Stimulated activated CD8-positive, alpha-beta memory T cell treated with anti-CD3 and anti-CD28 coated beads, Interleukin-7, amount 100 ng/mL, for 48 hours (primary cell): Measurements from ENCODE around the gene SCML2.
"Not testable (repeated sequence)": the region's sequence is repeated elsewhere in the genome, so short reads cannot be mapped to it uniquely, and the experiment has no call there.

Experiments used
- DNase-seq, 2 donors: peaks; one replicate each; pipeline ENCODE4 v3.0.0-alpha.2; 2020; ENCODE audit warnings: low read depth in 1 of 2; ENCODE audit errors: extremely low read depth in 1 of 2

The SCML2 gene

DNA sequence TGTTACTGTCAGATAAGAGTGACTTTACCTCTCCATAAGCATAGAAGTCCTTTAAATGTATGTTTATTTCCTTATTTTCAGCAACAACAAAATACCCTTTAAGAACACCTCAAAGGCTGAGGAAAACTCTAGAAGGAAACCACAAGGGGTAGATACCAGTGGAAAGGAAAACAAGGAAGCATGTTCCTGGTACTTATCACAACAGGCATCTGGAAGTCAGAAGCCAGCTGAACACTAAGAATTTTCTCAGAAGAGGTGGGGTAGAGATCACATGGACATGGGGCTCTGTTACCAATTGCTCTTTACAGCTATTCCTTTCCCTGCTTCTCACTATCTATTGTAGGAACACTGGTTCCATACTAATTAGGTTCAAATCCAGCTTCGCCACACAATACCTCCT, 82.3 kb downstream of the SCML2 start:
- no peak for DNase-seq

DNA sequence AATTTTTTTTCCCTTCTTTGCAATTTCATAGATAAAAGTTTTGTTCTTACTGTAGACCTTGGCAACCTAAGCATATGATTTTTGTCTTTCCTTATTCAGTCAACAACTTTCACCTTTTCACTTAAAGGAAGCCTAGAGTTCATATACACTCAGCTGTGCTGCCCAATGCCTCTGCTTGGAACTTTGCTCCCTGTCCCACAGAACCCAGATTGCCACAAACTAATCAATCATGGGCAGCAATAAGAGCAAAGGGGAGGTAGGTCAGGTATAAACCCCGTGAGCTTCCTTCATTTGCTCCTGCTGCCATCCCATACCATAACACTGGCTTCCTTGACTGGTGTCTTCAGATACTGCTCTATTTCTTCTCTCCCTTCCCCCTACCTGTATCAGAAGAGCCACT, 82.8 kb downstream of the SCML2 start:
- DNase-seq, result no peak

DNA sequence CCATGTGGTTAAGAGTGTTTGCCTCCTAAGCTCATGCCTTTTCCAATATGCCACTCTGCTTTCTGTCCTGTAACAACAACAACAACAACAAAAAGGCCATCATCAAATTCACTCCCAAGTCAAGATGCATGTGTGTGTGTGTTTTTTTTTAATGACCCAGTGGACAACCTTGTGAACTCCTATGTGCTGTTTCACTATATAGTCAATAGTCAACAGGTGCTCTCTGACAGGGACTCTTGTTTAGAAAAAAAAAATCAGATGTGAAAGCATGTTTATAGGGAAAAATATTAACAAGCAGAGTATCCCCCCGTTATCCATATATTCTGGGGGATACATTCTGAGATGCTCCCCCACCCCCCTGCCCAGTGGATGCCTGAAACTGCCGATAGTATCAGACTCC, 83.2 kb downstream of the SCML2 start:
- DNase-seq, result no peak

DNA sequence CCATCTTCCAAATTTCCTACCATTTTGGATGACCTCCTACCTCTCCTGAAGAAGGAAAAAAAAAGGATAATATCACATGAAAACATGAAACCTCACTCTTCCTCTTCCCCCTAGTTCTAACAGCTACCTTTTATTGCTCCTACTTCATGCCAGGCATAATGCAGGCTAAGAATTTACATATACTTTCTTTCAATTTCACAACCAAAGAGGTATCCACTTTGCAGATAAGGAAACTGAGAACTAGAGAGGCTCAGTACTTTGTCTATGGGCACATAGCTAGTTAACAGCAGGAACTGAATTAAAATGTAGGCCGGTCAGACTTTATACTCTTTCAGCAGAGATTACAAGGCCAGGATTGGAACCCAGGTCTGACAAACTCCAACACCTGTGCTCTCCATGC, 99.4 kb downstream of the SCML2 start:
- no peak for DNase-seq

DNA sequence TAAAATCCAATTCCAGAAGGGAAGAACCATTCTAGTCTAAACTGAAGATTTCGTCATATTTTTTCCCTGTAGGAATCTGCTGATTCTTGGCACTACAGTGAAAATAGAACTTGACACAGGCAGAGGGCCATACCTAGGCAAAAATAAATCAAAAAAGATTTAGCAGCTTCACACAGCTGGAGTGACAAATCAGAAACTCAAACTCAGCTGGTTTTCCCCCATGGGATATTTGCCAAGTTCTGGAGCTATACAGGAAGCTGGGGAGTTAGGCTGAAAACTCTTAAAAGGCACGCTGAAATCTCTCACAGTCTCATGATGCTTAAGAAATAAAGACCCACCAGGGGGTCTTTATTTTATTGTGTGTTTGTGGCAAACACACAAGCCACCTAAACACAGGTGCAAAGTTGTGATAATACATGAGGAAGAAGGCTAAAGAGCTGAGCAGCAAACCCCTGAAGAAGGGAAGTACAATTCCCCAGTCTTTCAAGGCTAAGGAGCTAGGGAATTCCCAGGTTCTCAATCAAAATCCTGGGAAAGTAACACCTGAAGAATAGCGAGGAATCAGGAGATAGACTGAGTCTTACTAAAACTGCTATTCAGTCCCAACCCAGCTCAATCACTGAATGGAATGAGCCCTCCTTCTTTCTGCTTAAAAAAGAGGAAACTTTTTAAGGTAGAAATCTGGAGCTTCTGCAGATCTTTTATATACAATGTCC, 101.7 kb downstream of the SCML2 start:
- DNase-seq, result no peak

DNA sequence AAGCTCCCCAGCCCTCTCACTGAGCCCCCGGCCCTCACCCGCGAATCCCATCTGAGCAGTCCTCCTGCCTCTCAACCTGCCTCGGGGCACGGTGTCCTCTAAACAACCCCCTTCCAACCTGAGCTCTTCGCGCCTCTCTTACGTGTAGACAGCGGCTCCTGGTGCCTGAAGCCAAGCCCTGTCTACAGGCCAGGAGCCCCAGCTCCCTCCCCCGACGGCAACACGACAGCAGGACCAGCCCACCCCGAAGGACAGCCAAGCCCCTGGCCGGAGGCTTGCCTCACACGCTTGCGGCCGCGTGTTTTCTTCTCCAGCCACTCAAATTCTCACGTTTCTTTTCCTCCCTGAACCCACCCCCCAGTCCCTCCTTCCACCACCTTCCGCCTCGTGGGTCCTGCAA, 124.8 kb downstream of the SCML2 start:
- DNase-seq, result not testable (repeated sequence)

DNA sequence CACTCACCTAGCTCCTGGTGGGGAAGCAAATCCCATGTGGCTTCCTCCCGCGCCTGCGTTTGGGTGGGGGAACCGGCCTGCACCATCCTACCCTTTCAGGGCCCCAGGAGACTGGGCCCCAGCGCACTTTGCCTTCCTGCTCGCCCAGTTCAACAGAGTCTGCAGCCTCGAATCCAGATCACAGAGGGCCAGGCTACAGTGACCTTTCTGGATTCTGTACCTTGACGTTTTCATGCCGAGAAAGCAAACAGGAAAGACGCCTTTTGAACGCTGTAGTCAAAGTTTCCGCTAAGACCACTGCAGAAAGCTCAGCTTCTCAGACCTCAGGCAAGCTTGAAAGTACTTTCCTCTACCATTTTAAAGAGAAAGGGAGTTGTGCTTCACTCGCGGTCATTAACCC, 126.4 kb downstream of the SCML2 start:
- DNase-seq, result no peak

DNA sequence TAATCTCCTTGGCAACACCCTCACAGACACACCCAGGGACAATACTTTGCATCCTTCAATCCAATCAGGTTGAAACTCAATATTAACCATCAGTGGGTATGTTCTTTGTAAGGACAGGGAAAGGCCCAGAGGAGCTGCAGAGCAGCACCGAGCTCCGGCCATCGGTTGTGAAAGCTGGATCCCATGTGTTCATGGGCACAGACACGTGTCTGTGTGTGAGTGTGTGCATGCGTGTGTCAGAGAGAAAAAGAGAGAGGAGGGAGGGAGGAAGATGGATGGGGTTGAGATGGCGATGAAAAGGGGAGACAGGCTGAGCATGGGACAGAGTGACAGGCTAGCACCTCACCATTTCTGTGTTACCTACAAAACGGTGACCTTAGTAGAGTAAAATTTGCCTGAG, 127.0 kb downstream of the SCML2 start:
- no peak for DNase-seq

DNA sequence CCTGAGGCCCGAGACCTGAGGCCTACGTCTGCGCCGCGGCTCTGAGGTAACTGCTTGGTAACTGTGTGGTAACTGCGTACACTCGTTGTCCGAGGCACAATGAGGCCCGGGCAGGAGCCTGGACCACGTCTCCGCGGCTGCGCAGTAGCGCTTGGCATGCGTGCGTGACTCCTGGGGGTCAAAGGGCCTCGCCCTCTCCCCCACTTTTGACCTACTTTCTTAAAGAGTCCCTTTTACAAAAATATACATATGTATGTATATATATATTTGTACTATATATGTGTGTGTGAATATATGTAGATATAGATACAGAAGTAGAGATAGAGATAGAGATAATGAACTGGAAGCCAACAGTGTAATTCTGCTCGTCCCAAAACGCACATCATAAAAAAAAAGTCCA, 133.7 kb downstream of the SCML2 start, which contains the start of gene BEND2:
Gene BEND2 (minus strand): TSS at position 101 of the 400 bp plus-strand sequence. CDS start 136 bp downstream, outside the sequence.
- no peak for DNase-seq

DNA sequence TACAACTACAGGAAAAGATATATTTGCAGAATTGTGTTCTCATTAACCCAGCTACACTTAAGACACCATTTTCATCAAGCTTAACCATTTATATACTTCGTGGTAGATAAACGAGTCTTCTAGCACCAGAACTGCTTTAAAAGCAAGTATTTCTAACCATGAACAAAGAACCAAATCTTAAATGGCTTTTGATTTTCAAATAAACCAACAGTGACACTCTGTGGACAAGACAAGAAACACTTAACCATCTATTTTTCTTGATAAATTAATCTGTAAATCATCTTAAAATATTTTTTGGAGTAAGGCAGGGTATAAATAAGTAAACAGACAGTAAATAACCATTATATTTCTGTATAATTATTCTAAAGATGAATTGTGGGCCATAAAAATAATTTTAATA, 144.0 kb downstream of the SCML2 start:
- no peak for DNase-seq

DNA sequence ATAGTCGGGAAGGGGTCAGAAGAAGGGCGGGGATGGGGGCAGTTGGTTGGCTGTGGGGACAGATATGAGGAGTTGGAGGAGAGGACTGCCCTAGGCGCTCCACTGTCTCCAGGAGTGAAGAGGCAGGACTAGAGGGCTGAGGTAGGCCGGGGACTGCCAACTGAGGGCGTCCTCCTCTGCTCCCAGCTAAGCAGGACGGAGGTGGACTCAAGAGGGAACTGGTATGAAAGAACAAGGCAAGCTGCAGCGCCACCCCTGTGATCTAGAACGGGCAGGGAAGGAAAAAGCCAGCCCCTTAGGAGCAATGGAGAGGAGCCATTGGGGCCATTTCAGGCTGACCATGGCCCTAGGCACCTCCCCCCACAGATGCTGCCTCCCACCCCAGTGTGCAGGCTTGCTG, 147.8 kb downstream of the SCML2 start:
- no peak for DNase-seq

DNA sequence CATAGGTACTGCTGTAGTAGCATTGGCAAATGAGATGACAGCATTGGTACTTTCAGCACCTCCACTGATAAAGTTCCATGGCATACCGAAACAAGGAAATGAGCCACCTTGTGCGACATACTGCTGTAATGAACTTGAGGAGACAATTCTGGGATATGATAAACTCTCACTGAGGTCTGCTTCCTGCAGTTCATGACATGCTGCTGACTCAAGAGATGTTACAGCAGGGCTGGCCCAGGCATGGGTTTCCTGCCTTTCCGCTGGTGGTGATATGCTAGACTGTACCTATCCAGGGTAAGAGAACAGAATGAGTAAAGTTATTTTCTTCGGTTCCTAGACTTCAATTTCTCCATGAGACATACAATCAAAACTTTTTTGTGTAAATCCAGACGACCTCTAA, 150.9 kb downstream of the SCML2 start:
- DNase-seq, result no peak

DNA sequence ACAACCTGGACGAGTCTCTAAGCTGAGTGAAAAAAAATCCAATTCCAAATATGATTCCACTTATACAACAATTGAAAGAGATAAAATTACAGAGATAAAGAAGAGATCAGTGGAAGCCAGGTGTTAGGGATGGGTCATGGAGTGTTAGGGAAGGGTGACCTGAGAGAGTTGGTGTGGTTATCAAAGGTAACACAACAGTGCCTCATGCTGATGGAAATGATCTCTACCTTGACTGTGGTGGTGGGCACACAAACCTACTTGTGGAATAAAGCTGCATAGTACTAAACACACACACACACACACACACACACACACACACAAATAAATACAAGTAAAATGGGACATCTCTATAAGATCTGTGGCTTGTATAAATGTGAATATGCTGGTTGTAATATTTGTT, 159.8 kb downstream of the SCML2 start:
- DNase-seq, result no peak
